BLaER1 treated with 17β-estradiol and CSF1 and Interleukin-3, amounts not matched to agents 10 nM and 100 nM (cell line): ENCODE data around the gene DPPA2.
A peak's percentile ranks its signal among the peaks of the same experiment; 100 is the strongest.

Source experiments
- H3K27ac ChIP-seq, 11 experiments: shearing (Covaris generic); formaldehyde crosslinking; 2 replicates each; pipeline ENCODE4 v1.8.1; 2022
- H3K27me3 ChIP-seq, 11 experiments: shearing (Covaris generic); formaldehyde crosslinking; 2 replicates each; pipeline ENCODE4 v1.8.1; 2022
- H3K36me3 ChIP-seq, 11 experiments: shearing (Covaris generic); formaldehyde crosslinking; 2 replicates each; pipeline ENCODE4 v1.8.1; 2022
- H3K4me1 ChIP-seq, 10 experiments: shearing (Covaris generic); formaldehyde crosslinking; 2 replicates each; pipeline ENCODE4 v1.8.1; 2022
- H3K4me2 ChIP-seq, 11 experiments: shearing (Covaris generic); formaldehyde crosslinking; 2 replicates each; pipeline ENCODE4 v1.8.1; 2022
- H3K4me3 ChIP-seq, 10 experiments: shearing (Covaris generic); formaldehyde crosslinking; 2 replicates each; pipeline ENCODE4 v1.8.1; 2022
- H3K9ac ChIP-seq, 11 experiments: shearing (Covaris generic); formaldehyde crosslinking; 2 replicates each; pipeline ENCODE4 v1.8.1; 2022
- H3K9me3 ChIP-seq, 11 experiments: shearing (Covaris generic); formaldehyde crosslinking; replicated peaks in 1 of 11; 2 replicates each; pipeline ENCODE4 v1.8.1; 2022
- H4K20me1 ChIP-seq, 11 experiments: shearing (Covaris generic); formaldehyde crosslinking; 2 replicates each; pipeline ENCODE4 v1.8.1; 2022
- Cebpa-rat ChIP-seq, 11 experiments: shearing (Covaris generic); IDR thresholded peaks; 2 replicates each; pipeline ENCODE4 v1.8.1; 2022

Gene DPPA2

DNA sequence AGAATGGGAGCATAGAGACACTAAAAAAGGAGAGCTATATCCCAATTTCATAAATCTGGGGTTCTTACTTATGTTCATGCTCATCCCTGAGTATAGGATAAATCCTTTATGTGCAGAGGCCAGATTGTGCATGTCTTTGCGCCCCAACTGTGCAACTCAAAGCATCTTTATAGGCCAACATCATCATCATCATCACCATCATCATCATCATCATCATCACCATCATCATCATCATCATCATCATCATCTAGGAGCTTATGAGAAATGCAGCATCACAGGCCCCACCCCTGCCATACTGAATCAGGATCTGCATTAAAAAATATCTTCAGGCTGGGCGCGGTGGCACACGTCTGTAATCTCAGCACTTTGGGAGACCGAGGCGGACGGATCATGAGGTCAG, 45.5 kb downstream of the DPPA2 start:
- Histone ChIP-seq H3K9me3 (no peaks in the 10 kb centered on the region), H3K9ac (no peak overlapping the region)
- TF ChIP-seq Cebpa-rat (IDR thresholded peaks at IDR 0.05) = no peak

DNA sequence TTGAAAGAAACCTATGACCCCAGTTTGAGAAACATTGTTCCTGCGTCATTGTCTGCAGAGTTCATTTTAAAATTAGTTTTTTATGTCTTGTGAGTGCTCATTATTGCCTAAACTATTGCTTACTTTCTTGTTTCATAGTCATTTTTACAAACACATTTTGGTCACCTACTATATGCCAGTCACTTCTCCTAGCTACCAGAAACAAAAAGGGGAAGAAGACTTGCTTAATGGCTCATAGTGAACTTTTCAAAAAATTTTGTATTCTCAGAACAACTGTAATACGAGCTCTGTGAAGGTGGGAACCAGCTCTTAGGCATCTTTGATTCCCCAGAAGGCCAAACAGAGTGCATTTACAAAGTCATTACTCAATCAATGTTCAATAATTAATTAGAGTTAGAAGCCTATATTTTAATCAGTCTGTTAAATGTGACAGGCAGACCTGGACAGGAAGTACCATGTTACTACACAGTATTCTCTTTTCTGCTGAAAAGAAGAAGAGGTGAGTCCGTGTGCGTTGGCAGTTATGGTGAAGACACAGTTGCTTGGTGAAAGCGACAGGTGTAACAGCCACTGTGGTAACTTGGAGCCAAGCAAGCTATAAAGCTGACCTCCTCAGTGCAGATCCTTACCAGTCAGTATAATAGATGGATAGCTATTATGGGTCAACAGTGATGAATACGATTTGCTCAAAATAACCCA, 46.6 kb downstream of the DPPA2 start:
- no peak for TF ChIP-seq Cebpa-rat (IDR thresholded peaks at IDR 0.05)
- Histone ChIP-seq H3K36me3 (no peaks in the 10 kb centered on the region), H3K9me3 (no peaks in the 10 kb centered on the region), H3K27me3 (no peaks in the 10 kb centered on the region), H3K4me1 (no peaks in the 10 kb centered on the region), H3K9ac (no peak overlapping the region), H3K27ac (no peak overlapping the region), H4K20me1 (no peaks in the 10 kb centered on the region), H3K4me2 (no peak overlapping the region), H3K4me3 (no peak overlapping the region)

More for the DNA sequence above, 45.5 kb downstream of the DPPA2 start:
- Histone ChIP-seq H3K4me1 (no peaks in the 10 kb centered on the region), H3K4me2 (no peak overlapping the region), H3K4me3 (no peak overlapping the region), H4K20me1 (no peaks in the 10 kb centered on the region), H3K36me3 (no peaks in the 10 kb centered on the region), H3K27me3 (no peaks in the 10 kb centered on the region), H3K27ac (no peak overlapping the region)

- H3K4me2 ChIP-seq = no peak overlapping the region
- TF ChIP-seq Cebpa-rat (IDR thresholded peaks at IDR 0.05) = no peak
- H3K36me3 ChIP-seq = no peaks in the 10 kb centered on the region
- no peaks in the 10 kb centered on the region for H3K4me1 ChIP-seq
- H3K9me3 ChIP-seq = no peaks in the 10 kb centered on the region
- H3K27me3 ChIP-seq = no peaks in the 10 kb centered on the region
- no peaks in the 10 kb centered on the region for H4K20me1 ChIP-seq
- H3K9ac ChIP-seq = no peak overlapping the region
- H3K4me3 ChIP-seq = no peak overlapping the region
- no peak overlapping the region for H3K27ac ChIP-seq
These were observed 48.1 kb downstream of the DPPA2 start for GRCh38 chr3:109268181-109268580.

DNA sequence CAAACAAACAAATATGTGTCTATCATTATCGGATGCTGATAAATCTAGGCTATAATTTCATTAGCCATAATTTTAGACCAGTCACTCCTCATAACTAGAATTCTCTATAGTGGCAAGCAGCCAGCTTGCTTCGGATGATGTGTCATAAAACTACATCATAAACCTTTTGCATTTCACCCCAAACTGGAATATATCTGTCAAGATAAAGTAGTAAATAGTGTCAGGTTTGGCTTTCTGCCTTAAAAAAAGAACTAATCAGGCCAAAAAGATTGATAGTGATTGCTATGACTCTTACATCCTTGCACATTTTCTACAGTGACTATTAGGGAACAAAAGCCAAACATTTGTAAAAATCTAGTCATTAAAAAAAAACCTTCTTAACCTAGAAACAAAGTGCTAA, 51.0 kb downstream of the DPPA2 start:
- H3K27me3 ChIP-seq = no peaks in the 10 kb centered on the region
- no peaks in the 10 kb centered on the region for H4K20me1 ChIP-seq
- no peak overlapping the region for H3K9ac ChIP-seq
- H3K4me3 ChIP-seq = no peak overlapping the region
- TF ChIP-seq Cebpa-rat (IDR thresholded peaks at IDR 0.05) = no peak
- no peak overlapping the region for H3K4me2 ChIP-seq
- no peaks in the 10 kb centered on the region for H3K9me3 ChIP-seq
- H3K4me1 ChIP-seq = no peaks in the 10 kb centered on the region
- no peak overlapping the region for H3K27ac ChIP-seq
- H3K36me3 ChIP-seq = no peaks in the 10 kb centered on the region

GRCh38 chr3:109257269-109257668, 59.0 kb downstream of the DPPA2 start:
- Histone ChIP-seq H4K20me1 (no peaks in the 10 kb centered on the region), H3K27ac (peak overlapping the region in 1 of 11 experiments; percentile 10; a peak in 1 of 22 replicates), H3K27me3 (no peaks in the 10 kb centered on the region), H3K4me1 (peaks cover 0 to 8% (median 6%) of the 10 kb centered on the region in 10 experiments; a peak in 11 of 20 replicates), H3K9ac (no peak overlapping the region), H3K4me3 (no peak overlapping the region), H3K9me3 (no peaks in the 10 kb centered on the region), H3K4me2 (peak overlapping the region in 8 of 11 experiments; percentile 3 to 50 (median 28); a peak in 9 of 22 replicates), H3K36me3 (no peaks in the 10 kb centered on the region)
- no peak for TF ChIP-seq Cebpa-rat (IDR thresholded peaks at IDR 0.05)

DNA sequence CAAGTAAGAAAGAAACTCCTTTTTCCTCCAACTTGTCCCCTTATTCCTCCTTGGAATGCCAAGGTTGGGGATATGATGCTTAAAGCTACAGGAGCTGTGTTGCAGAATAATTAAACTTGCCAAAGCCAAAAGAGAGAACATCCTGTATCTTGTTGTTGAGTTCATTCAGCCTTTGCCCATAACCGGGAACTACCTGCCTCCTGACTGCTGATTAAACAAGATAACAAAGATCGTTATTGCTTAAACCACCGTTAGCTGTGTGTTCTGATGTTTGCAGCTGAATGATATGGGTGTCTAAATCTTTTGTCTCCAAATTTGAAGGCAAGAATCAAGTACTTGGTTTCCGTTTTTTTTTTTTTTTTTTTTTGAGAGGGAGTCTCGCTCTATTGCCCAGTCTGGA, 61.5 kb downstream of the DPPA2 start:
- Histone ChIP-seq H3K36me3 (no peaks in the 10 kb centered on the region), H3K4me2 (no peak overlapping the region), H3K9me3 (no peaks in the 10 kb centered on the region), H3K27me3 (no peaks in the 10 kb centered on the region), H3K9ac (no peak overlapping the region), H3K27ac (no peak overlapping the region), H3K4me1 (peaks cover 0 to 8% (median 6%) of the 10 kb centered on the region in 10 experiments; a peak in 11 of 20 replicates), H4K20me1 (no peaks in the 10 kb centered on the region), H3K4me3 (no peak overlapping the region)
- TF ChIP-seq Cebpa-rat (IDR thresholded peaks at IDR 0.05) = no peak

GRCh38 chr3:109252641-109253040, 63.7 kb downstream of the DPPA2 start:
- Histone ChIP-seq H3K9ac (no peak overlapping the region), H3K4me1 (peaks cover 0 to 8% (median 6%) of the 10 kb centered on the region in 10 experiments; a peak in 11 of 20 replicates), H3K4me2 (no peak overlapping the region), H3K27me3 (no peaks in the 10 kb centered on the region), H3K9me3 (no peaks in the 10 kb centered on the region), H3K36me3 (no peaks in the 10 kb centered on the region), H3K4me3 (no peak overlapping the region), H4K20me1 (no peaks in the 10 kb centered on the region), H3K27ac (no peak overlapping the region)
- no peak for TF ChIP-seq Cebpa-rat (IDR thresholded peaks at IDR 0.05)
